Small intestine (tissue), 7 donors: ENCODE data around the gene HS3ST1. TPM values are rescaled to one million over a fixed set of nuclear protein-coding genes. Genes with fewer than 3 reads are reported as not detected.
"Not testable (repeated sequence)": the region's sequence is repeated elsewhere in the genome, so short reads cannot be mapped to it uniquely, and the experiment has no call there.

Experiments
- DNase-seq, 2 donors: peaks; one replicate each; pipeline versions ENCODE4 v3.0.0 to v3.0.0-alpha.2; 2013
- FAIRE-seq: peaks from 2 replicates; lab custom pipeline; 2012; peaks lifted over from hg19 to GRCh38; lab: Jason Lieb, UNC
- H3K27ac ChIP-seq, 3 donors: one replicate each; pipeline ENCODE4 v1.5.1; 2013; ENCODE audit warnings: low read length in 2 of 3, mild to moderate bottlenecking in 2 of 3, control low read depth in 1 of 3, inconsistent platforms in 1 of 3, low read depth in 1 of 3, moderate library complexity in 1 of 3
- H3K27me3 ChIP-seq, 3 donors: one replicate each; pipeline ENCODE4 v1.6.1; 2013; ENCODE audit warnings: low read length in 3 of 3, inconsistent platforms in 1 of 3; ENCODE audit not compliant: control insufficient read depth in 3 of 3, insufficient read depth in 3 of 3
- H3K36me3 ChIP-seq, 3 donors: one replicate each; pipeline ENCODE4 v1.6.1; 2013; ENCODE audit warnings: low read length in 3 of 3, inconsistent platforms in 1 of 3, low read depth in 1 of 3, mild to moderate bottlenecking in 1 of 3, moderate library complexity in 1 of 3; ENCODE audit not compliant: control insufficient read depth in 3 of 3, insufficient read depth in 2 of 3
- H3K4me1 ChIP-seq, 3 donors: one replicate each; pipeline ENCODE4 v1.6.1; 2013; ENCODE audit warnings: low read length in 2 of 3, inconsistent platforms in 1 of 3, low read depth in 1 of 3, mild to moderate bottlenecking in 1 of 3, moderate library complexity in 1 of 3; ENCODE audit not compliant: control insufficient read depth in 3 of 3, insufficient read depth in 2 of 3
- H3K4me3 ChIP-seq, 3 donors: one replicate each; pipeline ENCODE4 v1.5.1; 2013; ENCODE audit warnings: low read length in 3 of 3, control low read depth in 1 of 3, inconsistent platforms in 1 of 3, low read depth in 1 of 3, mild to moderate bottlenecking in 1 of 3, moderate library complexity in 1 of 3
- H3K9me3 ChIP-seq, 2 donors: one replicate each; pipeline ENCODE4 v1.6.1; 2013; ENCODE audit warnings: low read depth in 1 of 2, low read length in 1 of 2; ENCODE audit not compliant: control insufficient read depth in 2 of 2, insufficient read depth in 1 of 2
- whole genome bisulfite sequencing, 3 donors: extraction: QIAGEN DNeasy Blood & Tissue Kit; methylation state at CpG; one replicate each; pipeline ENCODE4 v1.1.7; 2013; 5-methylcytosine and 5-hydroxymethylcytosine counted together
- polyA plus RNA-seq, 4 donors: library from polyadenylated mRNA; stranded (reverse) in 3 of 4; unstranded in 1 of 4; fragments of 200-250 nt in 3 of 4; fragments of 120-200 nt in 1 of 4; gene quantifications; one replicate each; pipeline versions ENCODE4 v1.2.1 to v1.2.3, GENCODE V29; 2013
- donor health status: healthy with polysubstance abuse.
- donor health status: control.
- donor health status: control.
- donor health status: Bipolar disorder and iron deficiency.
- donor health status: healthy.

HS3ST1 gene
- polyA plus RNA-seq, 4 donors = 1.1 to 5.1 (median 1.1) TPM

DNA sequence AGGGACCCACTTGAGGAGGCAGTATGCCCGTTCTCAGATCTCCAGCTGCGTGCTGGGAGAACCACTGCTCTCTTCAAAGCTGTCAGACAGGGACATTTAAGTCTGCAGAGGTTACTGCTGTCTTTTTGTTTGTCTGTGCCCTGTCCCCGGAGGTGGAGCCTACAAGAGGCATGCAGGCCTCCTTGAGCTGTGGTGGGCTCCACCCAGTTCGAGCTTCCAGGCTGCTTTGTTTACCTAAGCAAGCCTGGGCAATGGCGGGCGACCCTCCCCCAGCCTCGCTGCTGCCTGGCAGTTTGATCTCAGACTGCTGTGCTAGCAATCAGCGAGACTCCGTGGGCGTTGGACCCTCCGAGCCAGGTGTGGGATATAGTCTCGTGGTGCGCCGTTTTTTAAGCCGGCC is 44.6 kb downstream of the HS3ST1 start:
- not testable (repeated sequence) for H3K9me3 ChIP-seq, H3K4me3 ChIP-seq, FAIRE-seq, H3K36me3 ChIP-seq, H3K27me3 ChIP-seq, DNase-seq, H3K27ac ChIP-seq, H3K4me1 ChIP-seq
- WGBS, 3 donors = 69 to 74% (median 70%) methylated on average over 10 to 13 of the region's 15 CpGs

DNA sequence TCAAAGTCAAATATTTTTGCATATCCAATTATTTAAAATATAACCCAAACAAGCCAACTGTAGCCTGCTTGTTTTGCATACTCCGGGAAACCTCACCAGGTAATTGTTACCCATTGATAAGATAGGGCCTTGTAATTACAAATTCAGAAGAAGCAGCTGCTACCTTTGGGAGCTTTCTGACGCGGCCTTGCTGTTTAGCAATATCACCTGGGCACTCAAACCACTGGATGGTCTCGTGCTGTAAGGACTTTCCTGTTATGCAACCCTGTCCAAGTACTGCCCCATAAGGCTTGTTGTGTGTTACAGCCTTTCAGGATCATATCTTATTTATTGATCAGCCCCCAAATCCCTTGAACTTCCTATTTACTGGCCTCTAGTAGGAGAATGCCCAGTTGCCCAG is 52.1 kb downstream of the HS3ST1 start:
- no peak overlapping the region for H3K4me3 ChIP-seq
- no peaks in the 10 kb centered on the region for H3K9me3 ChIP-seq
- no peak overlapping the region for H3K27ac ChIP-seq
- FAIRE-seq = no peak
- no peaks in the 10 kb centered on the region for H3K27me3 ChIP-seq
- H3K36me3 ChIP-seq = no peaks in the 10 kb centered on the region
- no peak for DNase-seq
- H3K4me1 ChIP-seq = no peaks in the 10 kb centered on the region
- WGBS, 3 donors = 18 to 58% (median 47%) methylated on average over 4 of the region's 4 CpGs

DNA sequence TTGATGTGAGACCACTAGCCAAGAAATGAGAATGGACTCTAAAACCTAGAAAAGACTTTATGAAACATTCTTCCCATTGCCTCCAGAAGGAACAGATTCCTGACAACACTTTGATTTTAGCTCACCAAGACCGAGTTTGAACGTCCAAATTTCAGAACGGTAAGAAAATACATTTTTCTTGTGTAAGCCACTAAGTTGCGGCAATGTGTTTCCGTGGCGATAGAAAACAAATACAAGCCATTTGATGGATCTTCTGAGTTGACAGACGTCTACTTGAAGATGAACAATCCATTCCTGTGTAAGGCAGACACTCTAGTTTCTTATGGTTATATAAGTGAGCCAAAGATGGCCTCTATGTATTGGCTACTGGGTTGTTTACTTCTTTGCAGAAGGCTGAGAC is 52.5 kb downstream of the HS3ST1 start:
- H3K27me3 ChIP-seq = no peaks in the 10 kb centered on the region
- no peaks in the 10 kb centered on the region for H3K4me1 ChIP-seq
- DNase-seq (no peak), FAIRE-seq (no peak)
- WGBS, 3 donors = 72 to 76% (median 73%) methylated on average over 7 of the region's 7 CpGs
- no peaks in the 10 kb centered on the region for H3K9me3 ChIP-seq
- no peaks in the 10 kb centered on the region for H3K36me3 ChIP-seq
- no peak overlapping the region for H3K4me3 ChIP-seq
- no peak overlapping the region for H3K27ac ChIP-seq

DNA sequence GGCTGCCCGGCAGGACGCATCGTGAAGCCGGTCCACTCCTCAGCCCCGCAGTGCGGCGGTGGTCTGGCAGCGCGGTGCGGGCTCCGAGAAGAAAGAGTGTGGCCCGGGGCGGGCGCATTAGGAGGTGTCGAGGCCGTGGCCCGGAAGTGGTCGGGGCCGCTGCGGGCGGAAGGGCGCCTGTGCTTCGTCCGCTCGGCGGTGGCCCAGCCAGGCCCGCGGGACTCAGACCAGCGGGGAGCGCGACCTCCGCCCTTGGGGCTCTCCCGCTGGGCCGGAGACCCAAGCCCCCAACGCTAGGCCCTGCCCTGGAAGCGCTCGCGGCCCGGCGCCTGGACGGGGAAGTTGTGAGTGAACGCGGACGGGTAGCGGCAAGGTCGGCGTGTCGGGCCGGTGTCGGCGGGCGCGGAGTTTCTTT is 60.0 kb downstream of the HS3ST1 start:
- FAIRE-seq = no peak

GRCh38 chr4:11367371-11367770 is 61.3 kb downstream of the HS3ST1 start:
- DNase-seq (peak; percentile 5 to 13), FAIRE-seq (no peak)
- 44 to 59% (median 49%) methylated on average over 4 of the region's 4 CpGs for WGBS, 3 donors
- H3K27ac ChIP-seq = no peak overlapping the region
- no peaks in the 10 kb centered on the region for H3K36me3 ChIP-seq
- peaks cover 0 to 2% of the 10 kb centered on the region in 2 donors for H3K9me3 ChIP-seq
- H3K27me3 ChIP-seq = peaks cover 0 to 18% (median 0%) of the 10 kb centered on the region in 3 donors
- H3K4me1 ChIP-seq = no peaks in the 10 kb centered on the region
- H3K4me3 ChIP-seq = no peak overlapping the region

More for the DNA sequence above, 60.0 kb downstream of the HS3ST1 start:
- Histone ChIP-seq H3K4me1 (no peaks in the 10 kb centered on the region), H3K4me3 (no peak overlapping the region), H3K36me3 (no peaks in the 10 kb centered on the region), H3K27me3 (peaks cover 0 to 18% (median 0%) of the 10 kb centered on the region in 3 donors), H3K27ac (no peak overlapping the region), H3K9me3 (peaks cover 0 to 2% of the 10 kb centered on the region in 2 donors)
- no peak for DNase-seq
- 42 to 58% (median 46%) methylated on average over 30 to 53 of the region's 53 CpGs for WGBS, 3 donors

GRCh38 chr4:11366859-11367258 is 61.8 kb downstream of the HS3ST1 start:
- peaks cover 0 to 18% (median 0%) of the 10 kb centered on the region in 3 donors for H3K27me3 ChIP-seq
- H3K36me3 ChIP-seq = no peaks in the 10 kb centered on the region
- H3K4me1 ChIP-seq = no peaks in the 10 kb centered on the region
- FAIRE-seq = no peak
- no peak overlapping the region for H3K27ac ChIP-seq
- DNase-seq = no peak
- H3K4me3 ChIP-seq = no peak overlapping the region
- H3K9me3 ChIP-seq = peaks cover 0 to 2% of the 10 kb centered on the region in 2 donors

DNA sequence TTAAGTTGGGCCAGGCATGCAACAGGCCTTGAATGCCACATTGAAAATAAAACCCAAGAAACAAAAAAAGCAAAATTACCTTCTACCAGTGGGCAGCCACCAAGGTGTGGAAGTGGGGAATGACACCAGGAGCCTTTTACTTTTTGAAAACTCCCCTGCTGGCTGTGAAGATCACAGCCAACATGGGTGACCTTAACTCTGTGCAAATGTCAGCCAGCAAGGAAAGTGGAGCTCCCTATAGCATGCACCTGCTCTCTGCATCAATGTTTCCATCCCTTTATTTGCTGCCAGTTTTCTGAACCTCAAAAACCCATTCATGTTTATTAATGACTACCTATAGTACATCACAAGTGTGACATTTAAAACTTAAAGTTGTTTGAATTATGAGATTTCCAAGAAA is 63.7 kb downstream of the HS3ST1 start:
- FAIRE-seq (no peak), DNase-seq (no peak)

GRCh38 chr4:11359591-11359990 is 69.1 kb downstream of the HS3ST1 start:
- DNase-seq = no peak
- FAIRE-seq = no peak

More for the DNA sequence above, 63.7 kb downstream of the HS3ST1 start:
- Histone ChIP-seq H3K4me3 (no peak overlapping the region), H3K27me3 (peaks cover 0 to 18% (median 0%) of the 10 kb centered on the region in 3 donors), H3K9me3 (peaks cover 0 to 2% of the 10 kb centered on the region in 2 donors), H3K4me1 (no peaks in the 10 kb centered on the region), H3K36me3 (no peaks in the 10 kb centered on the region), H3K27ac (no peak overlapping the region)

DNA sequence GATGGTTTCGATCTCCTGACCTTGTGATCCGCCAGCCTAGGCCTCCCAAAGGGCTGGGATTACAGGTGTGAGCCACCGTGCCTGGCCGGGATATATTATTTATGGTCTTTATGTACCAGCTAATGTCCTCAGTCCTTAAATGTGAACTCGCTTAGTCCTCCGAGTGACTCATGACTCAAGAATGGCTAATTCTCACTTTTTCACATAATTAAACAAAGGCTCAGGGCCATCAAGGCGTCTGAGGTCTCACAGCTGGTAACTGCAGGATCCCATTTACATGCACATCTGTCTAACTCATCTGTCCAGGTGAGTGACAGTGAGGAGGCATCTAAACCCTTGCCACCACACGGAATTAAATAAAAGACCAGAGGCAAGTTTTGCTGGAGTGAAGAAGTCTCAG is 73.5 kb downstream of the HS3ST1 start:
- WGBS, 3 donors = 78 to 86% (median 84%) methylated on average over 8 of the region's 8 CpGs
- Histone ChIP-seq H3K36me3 (no peaks in the 10 kb centered on the region), H3K9me3 (no peaks in the 10 kb centered on the region), H3K4me1 (no peaks in the 10 kb centered on the region), H3K27me3 (no peaks in the 10 kb centered on the region), H3K4me3 (no peak overlapping the region), H3K27ac (no peak overlapping the region)
- DNase-seq = no peak
- no peak for FAIRE-seq

More at GRCh38 chr4:11359591-11359990, 69.1 kb downstream of the HS3ST1 start:
- H3K27ac ChIP-seq = no peak overlapping the region
- no peak overlapping the region for H3K4me3 ChIP-seq
- H3K27me3 ChIP-seq = no peaks in the 10 kb centered on the region
- no peaks in the 10 kb centered on the region for H3K36me3 ChIP-seq
- H3K4me1 ChIP-seq = no peaks in the 10 kb centered on the region
- H3K9me3 ChIP-seq = no peaks in the 10 kb centered on the region
